ENCODE measurements around the gene GLI1. TPM values are rescaled to one million over a fixed set of nuclear protein-coding genes. Genes with fewer than 3 reads are reported as not detected.

The GLI1 gene
- total and polyA plus RNA-seq, 11 donors, result 0.08 to 2.6 (median 0.83) TPM

- 71 to 75% (median 74%) methylated on average over 6 of the region's 6 CpGs for WGBS, 4 donors
- DNase-seq, result no peak
- intact Hi-C loops (cut with DNase I), result no loop called here
Observed at GRCh38 chr12:57428965-57429364, 30.6 kb upstream of the GLI1 start.

DNA sequence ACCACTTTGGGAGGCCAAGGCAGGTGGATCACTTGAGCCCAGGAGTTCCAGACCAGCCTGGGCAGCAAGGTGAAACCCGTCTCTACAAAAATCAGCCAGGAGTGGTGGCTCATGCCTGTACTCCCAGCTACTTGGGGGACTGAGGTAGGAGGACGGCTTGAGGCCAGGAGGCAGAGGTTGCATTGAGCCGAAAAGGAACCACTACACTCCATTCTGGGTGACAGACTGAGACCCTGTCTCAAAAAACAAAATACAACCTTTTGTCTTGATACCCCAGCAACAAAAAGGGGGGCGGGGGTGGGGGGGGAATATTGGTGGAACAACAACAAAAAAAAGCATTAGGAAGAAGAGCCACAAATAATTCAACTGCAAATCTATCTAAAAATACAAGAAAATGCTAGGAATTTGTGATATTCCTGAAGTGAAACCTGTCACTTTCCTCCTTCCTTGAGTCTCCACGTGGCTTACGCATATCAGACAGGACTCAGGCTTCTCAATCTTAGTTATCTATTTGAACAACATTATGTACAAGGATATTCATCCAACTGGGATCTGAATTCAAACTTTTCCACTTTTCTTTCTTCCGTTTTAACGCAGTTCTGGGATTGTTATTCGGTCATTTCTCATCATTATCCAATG, 30.0 kb upstream of the GLI1 start:
- H3K4me1 ChIP-seq, result peaks cover 0 to 23% (median 11%) of the 10 kb centered on the region in 12 donors
- no peak for ATAC-seq
- no peak for TF ChIP-seq CTCF (IDR thresholded peaks at IDR 0.05)
- no peak for TF ChIP-seq POLR2A (IDR thresholded peaks at IDR 0.05)

More at GRCh38 chr12:57428965-57429364, 30.6 kb upstream of the GLI1 start:
- no peak for ATAC-seq
- Histone ChIP-seq H3K36me3 (peaks cover 0 to 20% (median 4%) of the 10 kb centered on the region in 9 donors), H3K4me3 (peak overlapping the region in 2 of 12 donors; percentile 60 to 83), H3K9me3 (no peaks in the 10 kb centered on the region), H3K27ac (peak overlapping the region in 9 of 12 donors; percentile 85 to 99 (median 94)), H3K27me3 (no peaks in the 10 kb centered on the region), H3K4me1 (peaks cover 0 to 23% (median 11%) of the 10 kb centered on the region in 12 donors)
- no peak for TF ChIP-seq POLR2A (IDR thresholded peaks at IDR 0.05)
- no peak for TF ChIP-seq CTCF (IDR thresholded peaks at IDR 0.05)

DNA sequence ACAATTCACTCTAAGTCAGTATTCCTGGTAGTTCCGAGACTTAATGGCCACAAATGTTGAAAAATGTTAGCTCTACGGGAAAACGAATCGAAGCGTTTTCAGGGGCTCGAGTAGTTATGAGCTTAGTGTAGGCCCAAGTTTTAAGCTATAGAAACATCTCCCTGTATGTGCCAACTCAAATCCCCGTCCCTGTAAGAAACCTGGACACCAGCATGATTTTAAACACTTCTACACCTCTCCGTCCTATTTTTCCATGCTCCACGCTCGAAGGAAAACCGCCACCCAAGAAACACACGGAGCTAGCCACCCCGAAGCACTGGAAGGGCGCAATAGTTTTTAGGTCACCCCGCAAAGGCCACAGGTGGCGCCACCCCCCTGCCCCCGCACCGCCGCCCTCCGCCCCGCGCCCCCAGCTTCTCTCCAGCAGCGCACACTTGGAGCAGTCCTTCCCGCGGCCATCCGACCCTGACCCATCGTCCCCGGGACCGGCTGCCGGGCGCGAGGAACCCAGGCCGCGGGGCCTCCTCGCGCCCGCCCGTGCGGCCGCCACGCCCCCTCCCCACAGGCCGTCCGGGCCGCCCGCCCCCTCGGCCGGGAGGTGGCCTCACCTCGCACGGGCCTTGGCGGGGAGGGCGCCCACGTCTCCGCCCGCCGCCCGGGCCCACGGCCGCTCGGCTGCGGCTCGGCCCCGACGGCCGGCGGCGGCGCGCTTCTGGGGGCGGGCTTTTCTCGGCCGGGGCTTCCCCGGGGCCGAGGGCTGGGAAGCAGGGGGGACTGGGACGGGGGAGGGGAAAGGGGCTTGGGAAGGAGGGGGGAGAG, 29.3 kb upstream of the GLI1 start:
- WGBS, 4 donors, result 0 to 2% (median 1%) methylated on average over 27 to 74 of the region's 74 CpGs
- ATAC-seq (peak; percentile 16 to 85 (median 60)), DNase-seq (peak; percentile 54 to 78 (median 62))
- intact Hi-C loops (cut with DNase I), result loop anchor here in 1 of 10 donors (2.0 kb wide), 1 partner anchor 22 kb away; no protein-coding TSS in a partner anchor
- TF ChIP-seq CTCF (IDR thresholded peaks at IDR 0.05), result peak in 7 of 12 donors; percentile 13 to 32 (median 20)
- TF ChIP-seq POLR2A (IDR thresholded peaks at IDR 0.05), result no peak
- no peaks in the 10 kb centered on the region for H3K27me3 ChIP-seq
- H3K9me3 ChIP-seq, result no peaks in the 10 kb centered on the region
- H3K4me1 ChIP-seq, result peaks cover 0 to 23% (median 11%) of the 10 kb centered on the region in 12 donors
- H3K36me3 ChIP-seq, result peaks cover 0 to 7% (median 0%) of the 10 kb centered on the region in 9 donors
- peak overlapping the region; percentile 40 to 93 (median 72) for H3K4me3 ChIP-seq
- H3K27ac ChIP-seq, result peak overlapping the region; percentile 85 to 99 (median 93)

More for the DNA sequence above, 30.0 kb upstream of the GLI1 start:
- H3K36me3 ChIP-seq, result peaks cover 0 to 14% (median under 1%) of the 10 kb centered on the region in 9 donors
- WGBS, 4 donors, result 25 to 38% (median 32%) methylated on average over 9 of the region's 9 CpGs
- no peak for DNase-seq
- H3K27me3 ChIP-seq, result no peaks in the 10 kb centered on the region
- H3K4me3 ChIP-seq, result peak overlapping the region; percentile 40 to 93 (median 72)
- intact Hi-C loops (cut with DNase I), result loop anchor here in 1 of 10 donors (2.0 kb wide), 1 partner anchor 23 kb away; no protein-coding TSS in a partner anchor
- H3K9me3 ChIP-seq, result no peaks in the 10 kb centered on the region
- H3K27ac ChIP-seq, result peak overlapping the region; percentile 85 to 99 (median 93)
